AG04449 (cell line): Measurements from ENCODE around the gene SOCS3.
A peak's percentile ranks its signal among the peaks of the same experiment; 100 is the strongest.

ENCODE experiments used
- CTCF ChIA-PET: fragments of 350-600 bp; formaldehyde crosslinking; extraction: SDS; loops from one replicate; lab custom pipeline; 2021; ENCODE audit warnings: antibody characterized with exemption; lab: Yijun Ruan, JAX
- POLR2A ChIA-PET: fragments of 400-600, 350-600 bp; formaldehyde crosslinking; extraction: SDS; loops from one replicate; lab custom pipeline; 2020; ENCODE audit warnings: antibody characterized with exemption, inconsistent platforms; lab: Yijun Ruan, JAX
- DNase-seq: peaks from one replicate; pipeline ENCODE4 v3.0.0-alpha.2; 2010; ENCODE audit warnings: low read depth, low spot score
- H3K4me3 ChIP-seq: 2 replicates; pipeline ENCODE4 v1.5.1; 2011; ENCODE audit warnings: low read depth, mild to moderate bottlenecking, control low read depth, low read length
- CTCF ChIP-seq: IDR thresholded peaks from one replicate; pipeline ENCODE4 v1.5.1; 2011; ENCODE audit warnings: mild to moderate bottlenecking, moderate library complexity, low read length, control low read depth, inconsistent platforms; ENCODE audit not compliant: insufficient read depth; ENCODE audit errors: missing control alignments

The SOCS3 gene

GRCh38 chr17:78329263-78330059 is 30.4 kb downstream of the SOCS3 start:
- DNase-seq = no peak
- ChIA-PET POLR2A (interaction anchor here (0.7 to 2.5 kb wide), 3 partner anchors 11 to 30 kb away, joined by 3 to 9 read pairs (median 3); partner anchors contain the start of gene SOCS3), CTCF (interaction anchor here (0.9 to 1.7 kb wide), 5 partner anchors 11 to 40 kb away, joined by 3 to 4 read pairs (median 3); no protein-coding TSS in a partner anchor)
- no peak overlapping the region for H3K4me3 ChIP-seq
- no peak for TF ChIP-seq CTCF

- no peak for TF ChIP-seq CTCF
- H3K4me3 ChIP-seq = no peak overlapping the region
- ChIA-PET CTCF (no interaction called here), POLR2A (interaction anchor here (2.5 kb wide), 1 partner anchor 31 kb away, joined by 9 read pairs; the partner anchor contains the start of gene SOCS3)
- DNase-seq = no peak
These were observed 32.0 kb downstream of the SOCS3 start for GRCh38 chr17:78327880-78328279.

- no peak for TF ChIP-seq CTCF
- no peak for DNase-seq
- H3K4me3 ChIP-seq = no peak overlapping the region
- ChIA-PET POLR2A (interaction anchor here (0.9 to 1.0 kb wide), 2 partner anchors 11 to 35 kb away, joined by 3 to 4 read pairs; partner anchors contain the start of gene SOCS3), CTCF (interaction anchor here (0.7 to 2.5 kb wide), 7 partner anchors 9 to 97 kb away, joined by 3 to 10 read pairs (median 5); no protein-coding TSS in a partner anchor)
These were observed 34.7 kb downstream of the SOCS3 start for GRCh38 chr17:78325076-78325687.

GRCh38 chr17:78324391-78325075 is 35.3 kb downstream of the SOCS3 start:
- no peak for TF ChIP-seq CTCF
- ChIA-PET POLR2A (interaction anchor here (0.9 kb wide), 1 partner anchor 36 kb away, joined by 4 read pairs; the partner anchor contains the start of gene SOCS3), CTCF (interaction anchor here (1.0 to 2.5 kb wide), 6 partner anchors 8 to 97 kb away, joined by 3 to 10 read pairs (median 6); no protein-coding TSS in a partner anchor)
- no peak for DNase-seq
- H3K4me3 ChIP-seq = peak overlapping the region; percentile 7; the same call in 1 of the 2 replicates

- CTCF ChIA-PET = interaction anchor here (0.6 to 1.9 kb wide), 4 partner anchors 8 to 98 kb away, joined by 3 to 7 read pairs (median 4); no protein-coding TSS in a partner anchor
These were observed 36.0 kb downstream of the SOCS3 start for GRCh38 chr17:78323826-78324390.

More at GRCh38 chr17:78323826-78324390, 36.0 kb downstream of the SOCS3 start:
- no peak overlapping the region; the same call in 1 of the 2 replicates for H3K4me3 ChIP-seq
- DNase-seq = no peak
- POLR2A ChIA-PET = no interaction called here
- TF ChIP-seq CTCF = no peak
